ENCODE results near the gene ZNF330.

DNA sequence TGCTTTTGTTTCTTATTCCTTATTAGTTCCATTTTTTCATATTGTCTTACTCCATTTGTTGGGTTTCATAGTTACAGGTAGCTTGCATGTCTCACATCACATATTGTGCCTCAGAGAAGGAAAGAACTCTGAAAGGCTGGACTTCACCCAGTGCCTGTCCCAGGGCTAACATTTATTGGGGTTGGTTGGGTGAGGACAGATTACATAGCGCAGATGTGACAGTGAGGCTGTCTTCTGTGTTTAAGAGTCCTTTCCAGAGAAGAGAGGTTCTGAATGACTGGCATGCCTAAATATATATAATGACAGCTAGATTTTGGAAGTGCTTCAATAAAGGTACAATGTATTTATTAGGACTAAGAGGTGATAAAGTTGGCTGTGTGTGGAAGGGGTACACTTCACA is 2.7 kb downstream of the ZNF330 start:
- TF ChIP-seq, protein P1, sequence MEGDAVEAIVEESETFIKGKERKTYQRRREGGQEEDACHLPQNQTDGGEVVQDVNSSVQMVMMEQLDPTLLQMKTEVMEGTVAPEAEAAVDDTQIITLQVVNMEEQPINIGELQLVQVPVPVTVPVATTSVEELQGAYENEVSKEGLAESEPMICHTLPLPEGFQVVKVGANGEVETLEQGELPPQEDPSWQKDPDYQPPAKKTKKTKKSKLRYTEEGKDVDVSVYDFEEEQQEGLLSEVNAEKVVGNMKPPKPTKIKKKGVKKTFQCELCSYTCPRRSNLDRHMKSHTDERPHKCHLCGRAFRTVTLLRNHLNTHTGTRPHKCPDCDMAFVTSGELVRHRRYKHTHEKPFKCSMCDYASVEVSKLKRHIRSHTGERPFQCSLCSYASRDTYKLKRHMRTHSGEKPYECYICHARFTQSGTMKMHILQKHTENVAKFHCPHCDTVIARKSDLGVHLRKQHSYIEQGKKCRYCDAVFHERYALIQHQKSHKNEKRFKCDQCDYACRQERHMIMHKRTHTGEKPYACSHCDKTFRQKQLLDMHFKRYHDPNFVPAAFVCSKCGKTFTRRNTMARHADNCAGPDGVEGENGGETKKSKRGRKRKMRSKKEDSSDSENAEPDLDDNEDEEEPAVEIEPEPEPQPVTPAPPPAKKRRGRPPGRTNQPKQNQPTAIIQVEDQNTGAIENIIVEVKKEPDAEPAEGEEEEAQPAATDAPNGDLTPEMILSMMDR (IDR thresholded peaks at IDR 0.05; ENCODE audit: low read length): no peak
- no peak for TF ChIP-seq EZH2 (IDR thresholded peaks at IDR 0.05; ENCODE audit: borderline replicate concordance, low read length)

Measured in OCI-LY1 (cell line).